GM23338 (cell line): Measurements from ENCODE around the gene DLGAP4. TPM values are rescaled to one million over a fixed set of nuclear protein-coding genes. Genes with fewer than 3 reads are reported as not detected.

Experiments
- ATAC-seq: fragments of 200-7000 bp; cut with Tn5 transposase; 3 replicates; pipeline ENCODE4 v1.9.1; 2020
- DNase-seq: peaks from one replicate; pipeline ENCODE4 v3.0.0-alpha.2; 2015; ENCODE audit warnings: low spot score
- H2AFZ ChIP-seq: fragments of 200-600 bp; sonication (generic); 2 replicates; pipeline ENCODE4 v1.8.0; 2016; ENCODE audit warnings: antibody characterized with exemption, mild to moderate bottlenecking, moderate library complexity
- H3F3A ChIP-seq: fragments of 200-600 bp; sonication (generic); replicated peaks from 2 replicates; pipeline ENCODE4 v1.8.0; 2017; ENCODE audit warnings: antibody characterized with exemption, mixed run types, low read depth
- H3K27ac ChIP-seq: fragments of 200-600 bp; sonication (generic); 2 replicates; pipeline ENCODE4 v1.6.1; 2016; ENCODE audit warnings: low read depth
- H3K27me3 ChIP-seq: fragments of 200-600 bp; sonication (generic); 2 replicates; pipeline ENCODE4 v1.8.0; 2016; ENCODE audit warnings: mild to moderate bottlenecking, mixed run types, moderate library complexity; ENCODE audit not compliant: insufficient read depth
- H3K36me3 ChIP-seq: fragments of 200-600 bp; sonication (generic); 2 replicates; pipeline ENCODE4 v1.8.0; 2016; ENCODE audit warnings: mild to moderate bottlenecking; ENCODE audit not compliant: insufficient read depth
- H3K4me1 ChIP-seq: fragments of 200-600 bp; sonication (generic); 2 replicates; pipeline ENCODE4 v1.8.0; 2016; ENCODE audit warnings: mild to moderate bottlenecking, moderate library complexity; ENCODE audit not compliant: insufficient read depth
- H3K4me2 ChIP-seq: fragments of 200-600 bp; sonication (generic); 2 replicates; pipeline ENCODE4 v1.7.1; 2017; ENCODE audit warnings: mixed run types
- H3K4me3 ChIP-seq: fragments of 200-600 bp; sonication (generic); 2 replicates; pipeline ENCODE4 v1.6.1; 2016; ENCODE audit warnings: mixed run types
- H3K79me2 ChIP-seq: fragments of 200-600 bp; sonication (generic); replicated peaks from 2 replicates; pipeline ENCODE4 v1.8.0; 2017; ENCODE audit warnings: mild to moderate bottlenecking; ENCODE audit not compliant: insufficient read depth
- H3K9me2 ChIP-seq: fragments of 200-600 bp; sonication (generic); 2 replicates; pipeline ENCODE4 v1.8.0; 2017; ENCODE audit not compliant: insufficient read depth
- H4K20me1 ChIP-seq: fragments of 200-600 bp; sonication (generic); replicated peaks from 2 replicates; pipeline ENCODE4 v1.8.0; 2017; ENCODE audit warnings: mild to moderate bottlenecking; ENCODE audit not compliant: insufficient read depth
- H3K27ac Mint-ChIP-seq: 2 replicates; pipeline ENCODE4 v1.8.0; 2020; ENCODE audit warnings: inconsistent platforms, mild to moderate bottlenecking, moderate library complexity, mixed read lengths
- H3K27me3 Mint-ChIP-seq: 3 replicates; pipeline ENCODE4 v1.8.0; 2022; ENCODE audit warnings: low read depth, mild to moderate bottlenecking, moderate library complexity, mixed read lengths, inconsistent platforms; ENCODE audit not compliant: insufficient read depth, poor library complexity
- H3K36me3 Mint-ChIP-seq: 3 replicates; pipeline ENCODE4 v1.8.0; 2021; ENCODE audit warnings: low read depth, mild to moderate bottlenecking, inconsistent platforms, moderate library complexity, mixed read lengths
- H3K4me1 Mint-ChIP-seq: 3 replicates; pipeline ENCODE4 v1.8.0; 2020; ENCODE audit warnings: mild to moderate bottlenecking, inconsistent platforms, mixed read lengths
- H3K4me3 Mint-ChIP-seq: 3 replicates; pipeline ENCODE4 v1.8.0; 2021; ENCODE audit warnings: moderate library complexity, mild to moderate bottlenecking, inconsistent platforms, mixed read lengths
- H3K9me3 Mint-ChIP-seq: 3 replicates; pipeline ENCODE4 v1.8.0; 2020; ENCODE audit warnings: moderate library complexity, mild to moderate bottlenecking, inconsistent platforms, mixed read lengths
- CREB1 ChIP-seq: fragments of 250-450 bp; sonication (Bioruptor Pico); IDR thresholded peaks from 2 replicates; pipeline ENCODE4 v1.5.0; 2020; ENCODE audit warnings: low read depth, mild to moderate bottlenecking, moderate library complexity
- CTCF ChIP-seq, 2 experiments: fragments of 200-600 bp in 1 of 2; sonication (generic) in 1 of 2; conservative IDR thresholded peaks; 2 replicates each; pipeline versions ENCODE4 v1.5.1 to v1.6.1; 2016 to 2017; ENCODE audit warnings: antibody characterized with exemption in 2 of 2, low read depth in 2 of 2, mild to moderate bottlenecking in 2 of 2, moderate library complexity in 1 of 2
- ETS1 ChIP-seq: IDR thresholded peaks from 2 replicates; pipeline ENCODE4 v1.6.1; 2016; ENCODE audit warnings: antibody characterized with exemption
- EZH2 ChIP-seq: fragments of 200-600 bp; sonication (generic); IDR thresholded peaks from one replicate; pipeline ENCODE4 v1.8.0; 2017; ENCODE audit warnings: antibody characterized with exemption, mild to moderate bottlenecking, low read depth; ENCODE audit not compliant: unreplicated experiment
- EZH2phosphoT487 ChIP-seq: fragments of 200-600 bp; sonication (generic); IDR thresholded peaks from one replicate; pipeline ENCODE4 v1.8.1; 2018; ENCODE audit warnings: antibody characterized with exemption; ENCODE audit not compliant: unreplicated experiment
- JUNB ChIP-seq: IDR thresholded peaks from one replicate; pipeline ENCODE4 v1.6.1; 2016; ENCODE audit warnings: antibody characterized with exemption; ENCODE audit not compliant: unreplicated experiment
- NANOG ChIP-seq: IDR thresholded peaks from 2 replicates; pipeline ENCODE4 v1.6.1; 2016; ENCODE audit warnings: antibody characterized with exemption, borderline replicate concordance
- POLR2AphosphoS5 ChIP-seq: IDR thresholded peaks from 2 replicates; pipeline ENCODE4 v1.6.1; 2016; ENCODE audit warnings: antibody characterized with exemption, low read depth
- REST ChIP-seq: IDR thresholded peaks from one replicate; pipeline ENCODE4 v1.6.1; 2018; ENCODE audit warnings: antibody characterized with exemption; ENCODE audit not compliant: unreplicated experiment
- STAT1 ChIP-seq: IDR thresholded peaks from one replicate; pipeline ENCODE4 v1.6.1; 2016; ENCODE audit warnings: antibody characterized with exemption; ENCODE audit not compliant: unreplicated experiment
- ZNF114 ChIP-seq: fragments of 250-450 bp; sonication (Bioruptor Pico); IDR thresholded peaks from 2 replicates; pipeline ENCODE4 v1.5.0; 2020; ENCODE audit warnings: mild to moderate bottlenecking, moderate library complexity
- ZNF331 ChIP-seq: fragments of 250-450 bp; sonication (Bioruptor Pico); IDR thresholded peaks from 2 replicates; pipeline ENCODE4 v1.5.0; 2020; ENCODE audit warnings: low read depth, mild to moderate bottlenecking, moderate library complexity
- ZNF462 ChIP-seq: fragments of 250-450 bp; sonication (Bioruptor Pico); IDR thresholded peaks from 2 replicates; pipeline ENCODE4 v1.5.0; 2020; ENCODE audit warnings: mild to moderate bottlenecking, moderate library complexity
- polyA plus RNA-seq: library from polyadenylated mRNA; unstranded; fragments of >200 nt; fragmentation: Nextera tagmentation; extraction: Ambion mirVana; gene quantifications from 2 replicates; pipeline ENCODE4 v1.2.1, GENCODE V29; 2016
- total RNA-seq: library from RNA; depleted of rRNA; stranded (reverse); fragments of >200 nt; shearing (Covaris generic); gene quantifications from 2 replicates; pipeline ENCODE4 v1.2.3, GENCODE V29; 2014

The DLGAP4 gene
- total and polyA plus RNA-seq, 2 experiments from 2014 or later: 46.1 to 52.2 TPM

GRCh38 chr20:36269507-36269906 is 36.6 kb upstream of the DLGAP4 start:
- no peaks in the 10 kb centered on the region for H3K79me2 ChIP-seq
- no peaks in the 10 kb centered on the region for H3F3A ChIP-seq
- H3K27ac Mint-ChIP-seq: no peak overlapping the region
- no peaks in the 10 kb centered on the region for H3K36me3 ChIP-seq
- ATAC-seq: no peak
- peaks cover 9% of the 10 kb centered on the region for H3K27me3 Mint-ChIP-seq
- H3K4me3 Mint-ChIP-seq: no peak overlapping the region
- peaks cover 45% of the 10 kb centered on the region for H3K4me1 Mint-ChIP-seq
- H4K20me1 ChIP-seq: no peaks in the 10 kb centered on the region
- DNase-seq: no peak
- no peaks in the 10 kb centered on the region; the same call in 1 of the 2 replicates for H3K4me1 ChIP-seq
- TF ChIP-seq JUNB (no peak), ZNF462 (CRISPR knock-in tag) (no peak), EZH2 (no peak), ETS1 (no peak), REST (no peak), POLR2AphosphoS5 (no peak), STAT1 (no peak), CTCF (conservative IDR thresholded peaks at IDR 0.05; ENCODE audit: low read depth in 2 of 2) (no peak), ZNF331 (no peak), CREB1 (CRISPR knock-in tag) (no peak), NANOG (no peak), ZNF114 (no peak), EZH2phosphoT487 (no peak)
- H3K36me3 Mint-ChIP-seq: no peaks in the 10 kb centered on the region
- H3K27ac ChIP-seq: no peak overlapping the region
- H3K4me2 ChIP-seq: no peak overlapping the region
- no peaks in the 10 kb centered on the region for H3K27me3 ChIP-seq
- H3K9me2 ChIP-seq: no peaks in the 10 kb centered on the region
- H3K4me3 ChIP-seq: no peak overlapping the region
- no peaks in the 10 kb centered on the region for H3K9me3 Mint-ChIP-seq
- H2AFZ ChIP-seq: no peak overlapping the region
